ENCODE data around the gene ARHGEF18. TPM values are rescaled to one million over a fixed set of nuclear protein-coding genes. Genes with fewer than 3 reads are reported as not detected.

The ARHGEF18 gene
- polyA plus RNA-seq, 1 experiment = 12.7 TPM

DNA sequence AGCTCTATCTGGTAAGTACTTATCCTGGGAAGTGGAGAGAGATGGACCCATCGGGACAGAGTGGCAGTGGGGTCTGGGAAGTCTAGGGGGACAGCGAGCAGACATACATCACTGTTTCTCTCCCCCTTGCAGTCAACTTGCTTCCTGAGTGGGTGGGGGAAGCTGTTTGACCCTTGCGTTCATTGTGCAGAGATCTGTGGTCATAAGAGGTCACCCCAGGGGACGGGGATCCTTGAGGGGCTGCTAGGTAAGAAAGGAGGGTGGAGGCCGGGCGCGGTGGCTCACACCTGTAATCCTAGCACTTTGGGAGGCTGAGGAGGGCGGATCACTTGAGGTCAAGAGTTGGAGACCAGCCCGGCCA, 474 bp downstream of the ARHGEF18 start:
- no peak for DNase-seq (ENCODE audit: low read depth)
- H3K36me3 ChIP-seq (ENCODE audit: control insufficient read depth, insufficient read depth, low read length) = no peaks in the 10 kb centered on the region
- ChIA-PET POLR2A (no interaction called here), CTCF (interaction anchor here (1.0 to 2.2 kb wide), 4 partner anchors 8 to 450 kb away, joined by 5 to 7 read pairs (median 6); partner anchors contain the start of gene TRAPPC5)
- TF ChIP-seq, protein P1, sequence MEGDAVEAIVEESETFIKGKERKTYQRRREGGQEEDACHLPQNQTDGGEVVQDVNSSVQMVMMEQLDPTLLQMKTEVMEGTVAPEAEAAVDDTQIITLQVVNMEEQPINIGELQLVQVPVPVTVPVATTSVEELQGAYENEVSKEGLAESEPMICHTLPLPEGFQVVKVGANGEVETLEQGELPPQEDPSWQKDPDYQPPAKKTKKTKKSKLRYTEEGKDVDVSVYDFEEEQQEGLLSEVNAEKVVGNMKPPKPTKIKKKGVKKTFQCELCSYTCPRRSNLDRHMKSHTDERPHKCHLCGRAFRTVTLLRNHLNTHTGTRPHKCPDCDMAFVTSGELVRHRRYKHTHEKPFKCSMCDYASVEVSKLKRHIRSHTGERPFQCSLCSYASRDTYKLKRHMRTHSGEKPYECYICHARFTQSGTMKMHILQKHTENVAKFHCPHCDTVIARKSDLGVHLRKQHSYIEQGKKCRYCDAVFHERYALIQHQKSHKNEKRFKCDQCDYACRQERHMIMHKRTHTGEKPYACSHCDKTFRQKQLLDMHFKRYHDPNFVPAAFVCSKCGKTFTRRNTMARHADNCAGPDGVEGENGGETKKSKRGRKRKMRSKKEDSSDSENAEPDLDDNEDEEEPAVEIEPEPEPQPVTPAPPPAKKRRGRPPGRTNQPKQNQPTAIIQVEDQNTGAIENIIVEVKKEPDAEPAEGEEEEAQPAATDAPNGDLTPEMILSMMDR (IDR thresholded peaks at IDR 0.05; ENCODE audit: insufficient read depth, low read depth, low read length) = no peak
- no peaks in the 10 kb centered on the region; the same call in none of the 2 replicates for H3K27me3 ChIP-seq (ENCODE audit: control insufficient read depth, insufficient read depth, low read length)
- no peak overlapping the region for H3K4me3 ChIP-seq (ENCODE audit: low read depth, low read length)

DNA sequence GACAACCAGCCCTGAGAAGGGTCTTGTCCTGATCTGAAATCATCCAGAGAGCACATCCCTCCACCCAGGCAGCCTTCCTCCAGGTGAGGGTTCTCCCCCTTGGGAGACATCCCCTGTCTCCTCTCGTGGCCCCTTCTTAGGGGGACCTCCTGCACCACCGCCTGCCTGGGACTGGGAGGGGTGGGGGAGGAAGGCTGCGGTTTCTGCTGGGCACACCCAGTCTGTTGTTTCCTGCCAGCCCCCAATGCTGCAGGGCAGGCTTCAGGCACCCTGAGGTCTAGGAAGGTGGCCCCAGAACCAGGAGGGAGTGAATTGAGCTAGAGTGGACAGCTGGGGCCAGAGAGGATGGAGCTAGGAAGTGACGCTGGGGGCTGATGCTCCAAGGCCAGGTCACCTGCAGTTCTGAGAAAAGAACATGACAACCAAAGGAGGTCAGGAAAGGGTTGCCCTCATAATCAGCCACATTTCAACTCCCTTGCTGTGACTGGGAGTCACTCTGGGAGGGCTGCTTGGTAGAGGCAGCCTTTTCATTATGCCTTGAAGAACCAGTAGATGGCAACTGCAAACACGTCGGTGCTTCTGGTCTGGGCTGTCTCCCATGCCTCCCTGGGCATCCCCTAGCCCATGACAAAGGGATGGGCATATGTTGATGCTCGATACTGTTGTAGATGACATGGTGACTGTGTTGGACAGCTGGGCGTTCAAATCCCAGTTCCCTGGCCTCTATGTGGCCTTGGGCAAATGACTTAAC, 1.4 kb downstream of the ARHGEF18 start:
- TF ChIP-seq, protein P1 (IDR thresholded peaks at IDR 0.05; ENCODE audit: insufficient read depth, low read depth, low read length) = no peak
- POLR2A ChIA-PET = no interaction called here
- CTCF ChIA-PET = interaction anchor here (0.7 to 2.4 kb wide), 5 partner anchors 9 to 449 kb away, joined by 3 to 7 read pairs (median 5); partner anchors contain the start of gene TRAPPC5
- Histone ChIP-seq H3K36me3 (ENCODE audit: control insufficient read depth, insufficient read depth, low read length) (no peaks in the 10 kb centered on the region), H3K4me3 (ENCODE audit: low read depth, low read length) (no peak overlapping the region), H3K27me3 (ENCODE audit: control insufficient read depth, insufficient read depth, low read length) (no peaks in the 10 kb centered on the region; the same call in 1 of the 2 replicates)
- no peak for DNase-seq (ENCODE audit: low read depth)

DNA sequence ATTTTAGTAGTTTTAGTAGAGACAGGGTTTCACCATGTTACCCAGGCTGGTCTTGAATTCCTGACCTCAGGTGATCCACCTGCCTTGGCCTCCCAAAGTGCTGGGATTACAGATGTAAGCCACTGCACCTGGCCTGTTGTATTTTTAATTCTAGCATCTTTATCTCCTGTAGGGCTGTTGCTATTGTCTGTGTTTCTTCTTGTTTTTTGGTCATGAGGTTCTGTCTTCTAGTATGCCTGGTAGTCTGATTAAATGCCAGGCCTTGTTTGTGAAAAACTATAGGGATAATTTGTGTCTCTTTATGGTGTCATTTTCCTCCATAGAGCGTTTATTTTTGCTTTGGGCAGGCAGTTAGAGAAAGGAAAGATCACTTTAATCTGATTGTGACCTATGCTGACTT, 3.1 kb downstream of the ARHGEF18 start:
- CTCF ChIA-PET = interaction anchor here (0.6 to 4.6 kb wide), 5 partner anchors 10 to 329 kb away, joined by 3 to 30 read pairs (median 4); partner anchors contain the start of gene TRAPPC5
- POLR2A ChIA-PET = no interaction called here

DNA sequence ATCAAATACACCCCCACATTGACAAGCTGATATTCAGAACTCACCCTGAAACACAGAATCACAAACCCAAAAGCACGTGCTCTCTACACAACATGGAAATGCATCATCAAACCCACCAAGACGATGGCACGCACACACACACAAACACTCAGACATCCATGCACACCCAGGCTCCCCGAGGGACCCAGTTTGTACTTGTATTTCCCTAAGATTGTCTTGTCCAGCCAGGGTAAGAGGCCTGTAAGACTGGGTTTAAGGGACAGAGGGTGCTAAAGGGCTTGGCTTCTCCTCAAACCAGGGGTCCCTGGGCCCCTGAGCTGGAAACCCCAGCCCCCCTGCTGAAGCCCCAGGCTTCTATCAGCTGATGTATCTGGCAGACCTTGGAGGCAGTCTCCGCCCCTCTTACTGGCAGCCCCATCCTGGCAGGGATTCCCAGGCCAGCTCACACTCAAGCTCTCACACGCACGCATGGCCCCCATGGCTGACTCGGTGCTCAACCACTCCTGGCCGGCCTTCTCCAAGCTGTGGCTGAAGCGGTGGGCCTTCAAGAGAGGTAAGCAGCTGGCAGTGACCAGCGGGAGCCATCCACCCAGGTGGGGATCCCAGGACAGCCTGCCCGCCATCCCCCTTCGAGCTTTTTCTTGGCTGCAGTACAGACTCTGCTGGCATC, 6.5 kb downstream of the ARHGEF18 start:
- ChIA-PET CTCF (interaction anchor here (0.7 to 4.6 kb wide), 19 partner anchors 10 to 470 kb away, joined by 3 to 36 read pairs (median 9); partner anchors contain the start of genes MCOLN1, PNPLA6 and TRAPPC5), POLR2A (no interaction called here)
- Histone ChIP-seq H3K4me3 (ENCODE audit: low read depth, low read length) (no peak overlapping the region), H3K36me3 (ENCODE audit: control insufficient read depth, insufficient read depth, low read length) (no peaks in the 10 kb centered on the region), H3K27me3 (ENCODE audit: control insufficient read depth, insufficient read depth, low read length) (no peaks in the 10 kb centered on the region)
- TF ChIP-seq, protein P1 (IDR thresholded peaks at IDR 0.05; ENCODE audit: insufficient read depth, low read depth, low read length) = no peak
- no peak for DNase-seq (ENCODE audit: low read depth)

More for the DNA sequence above, 3.1 kb downstream of the ARHGEF18 start:
- TF ChIP-seq, protein P1 (IDR thresholded peaks at IDR 0.05; ENCODE audit: insufficient read depth, low read depth, low read length) = no peak
- DNase-seq (ENCODE audit: low read depth) = no peak
- Histone ChIP-seq H3K4me3 (ENCODE audit: low read depth, low read length) (no peak overlapping the region), H3K36me3 (ENCODE audit: control insufficient read depth, insufficient read depth, low read length) (no peaks in the 10 kb centered on the region), H3K27me3 (ENCODE audit: control insufficient read depth, insufficient read depth, low read length) (no peaks in the 10 kb centered on the region)

- CTCF ChIA-PET = interaction anchor here (1.0 to 4.6 kb wide), 5 partner anchors 15 to 449 kb away, joined by 3 to 36 read pairs (median 26); partner anchors contain the start of gene TRAPPC5
- Histone ChIP-seq H3K27me3 (ENCODE audit: control insufficient read depth, insufficient read depth, low read length) (no peaks in the 10 kb centered on the region), H3K4me3 (ENCODE audit: low read depth, low read length) (no peak overlapping the region), H3K36me3 (ENCODE audit: control insufficient read depth, insufficient read depth, low read length) (no peaks in the 10 kb centered on the region)
- POLR2A ChIA-PET = interaction anchor here (0.7 kb wide), 1 partner anchor 193 kb away, joined by 13 read pairs; no protein-coding TSS in a partner anchor
- TF ChIP-seq, protein P1 (IDR thresholded peaks at IDR 0.05; ENCODE audit: insufficient read depth, low read depth, low read length) = no peak
- DNase-seq (ENCODE audit: low read depth) = no peak
These were observed 7.1 kb downstream of the ARHGEF18 start for GRCh38 chr19:7355871-7356270.

Measured in BJ (cell line).